GM21786 (cell line): ENCODE measurements around the gene IRF9.

Source experiments
- ATAC-seq: cut with Tn5 transposase; IDR thresholded peaks from one replicate; pipeline ENCODE4 v1.9.1; 2021; ENCODE audit not compliant: unreplicated experiment

Gene IRF9, protein sequence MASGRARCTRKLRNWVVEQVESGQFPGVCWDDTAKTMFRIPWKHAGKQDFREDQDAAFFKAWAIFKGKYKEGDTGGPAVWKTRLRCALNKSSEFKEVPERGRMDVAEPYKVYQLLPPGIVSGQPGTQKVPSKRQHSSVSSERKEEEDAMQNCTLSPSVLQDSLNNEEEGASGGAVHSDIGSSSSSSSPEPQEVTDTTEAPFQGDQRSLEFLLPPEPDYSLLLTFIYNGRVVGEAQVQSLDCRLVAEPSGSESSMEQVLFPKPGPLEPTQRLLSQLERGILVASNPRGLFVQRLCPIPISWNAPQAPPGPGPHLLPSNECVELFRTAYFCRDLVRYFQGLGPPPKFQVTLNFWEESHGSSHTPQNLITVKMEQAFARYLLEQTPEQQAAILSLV

DNA sequence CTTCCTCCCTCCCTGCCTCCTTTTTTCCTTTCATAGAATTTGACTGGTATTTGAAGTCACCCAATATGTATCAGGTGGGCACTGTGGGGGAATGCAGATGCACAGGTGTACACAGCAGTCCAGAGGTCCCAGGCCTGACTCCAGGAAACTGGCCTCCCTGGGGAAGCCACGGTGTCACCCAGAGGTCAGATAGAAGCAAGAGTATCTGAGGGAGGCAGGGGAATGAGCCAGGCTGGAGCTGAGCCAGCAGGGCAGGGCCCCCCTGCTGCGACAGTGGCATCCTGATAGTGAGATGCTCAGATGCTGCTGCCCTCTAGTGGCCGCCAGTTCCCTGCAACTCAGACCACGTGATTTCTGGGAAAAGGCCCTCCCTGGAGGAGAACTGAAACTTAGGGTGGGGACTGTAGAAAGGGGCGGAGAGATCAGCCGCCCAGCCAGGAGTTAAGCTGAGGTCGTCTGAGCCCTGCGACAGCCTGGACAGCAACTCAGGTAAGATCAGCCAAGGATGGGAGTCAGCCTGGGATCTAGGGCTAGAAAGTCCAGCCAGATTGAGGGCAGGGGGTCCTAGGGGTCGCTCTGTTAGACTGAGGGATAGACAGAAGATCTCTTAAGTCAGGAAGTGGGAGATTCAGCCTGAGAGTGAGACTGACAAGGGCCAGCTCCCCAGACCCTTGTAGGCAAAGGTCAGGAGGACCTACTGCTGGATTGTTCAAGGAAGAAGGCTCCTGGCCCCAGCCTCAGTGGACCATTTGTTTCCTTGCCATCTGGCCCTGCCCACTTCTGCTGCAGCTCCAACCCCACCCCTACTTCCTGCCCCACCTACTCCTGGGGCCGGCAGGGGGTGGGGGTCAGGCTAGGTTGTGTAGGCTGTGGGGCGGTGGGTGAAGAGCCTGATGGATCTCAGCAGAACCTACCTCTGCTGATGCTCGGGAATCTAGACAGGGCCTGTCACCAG is at the start of gene IRF9:
TSS of gene IRF9 (plus strand) at position 416 of the 955 bp plus-strand sequence. CDS start 880 bp downstream, outside the sequence.
- ATAC-seq, result peak; percentile 84

DNA sequence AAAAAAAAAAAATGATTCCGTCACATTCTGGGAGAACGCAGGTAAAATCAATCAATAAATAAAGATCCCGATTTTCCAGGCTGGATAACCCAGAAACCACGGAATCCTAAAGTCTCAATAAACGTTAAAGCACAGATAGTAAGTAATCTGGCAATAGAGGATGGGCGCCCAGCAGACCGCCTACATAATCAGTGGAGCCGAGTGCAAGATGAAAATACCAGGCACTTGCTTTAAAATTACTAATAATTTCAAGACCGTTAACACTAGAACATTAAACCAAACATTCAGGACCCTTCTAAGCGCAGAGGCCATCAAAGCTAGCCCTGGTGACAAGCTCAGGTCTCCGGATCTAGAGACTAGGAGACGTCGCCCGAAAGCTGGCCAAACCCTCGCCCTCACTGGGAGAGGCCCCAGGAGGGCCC is 47.7 kb upstream of the IRF9 start:
- ATAC-seq, result no peak

DNA sequence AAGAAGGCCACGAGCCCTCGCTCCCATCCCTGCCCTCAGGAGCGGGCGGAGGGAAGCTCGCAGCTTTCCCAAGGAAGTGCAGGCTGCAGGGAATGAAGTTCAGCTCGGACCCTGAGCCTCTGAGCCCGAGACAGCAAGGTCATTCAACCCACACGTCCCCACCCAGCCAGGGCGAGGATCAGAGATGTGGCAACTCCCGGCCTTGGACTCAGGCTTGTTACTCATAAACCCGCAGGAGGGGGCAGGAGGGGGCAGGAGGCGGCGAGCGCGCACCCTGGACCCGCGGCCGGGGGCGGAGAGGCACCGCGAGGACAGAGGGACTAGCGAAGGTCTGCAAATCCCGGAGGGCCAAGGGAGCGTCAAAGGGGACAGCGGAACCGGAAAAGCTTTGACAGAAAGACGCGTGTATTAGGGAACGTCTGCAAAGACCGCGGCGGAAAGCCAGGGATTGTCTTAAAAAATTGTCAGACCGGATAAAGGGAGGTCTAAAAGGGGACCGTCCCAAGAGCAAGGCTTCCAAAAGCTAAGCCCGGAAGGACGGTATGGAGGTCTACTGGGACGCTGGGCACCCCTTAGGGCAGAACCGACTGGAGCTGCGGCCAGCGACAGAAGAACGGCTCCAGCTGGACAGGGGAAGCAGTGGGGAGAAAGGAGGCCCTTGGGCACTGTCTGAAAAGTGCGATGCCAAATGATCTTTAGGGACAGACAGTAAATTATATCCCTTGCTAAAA is 47.1 kb upstream of the IRF9 start:
- peak; percentile 28 for ATAC-seq

DNA sequence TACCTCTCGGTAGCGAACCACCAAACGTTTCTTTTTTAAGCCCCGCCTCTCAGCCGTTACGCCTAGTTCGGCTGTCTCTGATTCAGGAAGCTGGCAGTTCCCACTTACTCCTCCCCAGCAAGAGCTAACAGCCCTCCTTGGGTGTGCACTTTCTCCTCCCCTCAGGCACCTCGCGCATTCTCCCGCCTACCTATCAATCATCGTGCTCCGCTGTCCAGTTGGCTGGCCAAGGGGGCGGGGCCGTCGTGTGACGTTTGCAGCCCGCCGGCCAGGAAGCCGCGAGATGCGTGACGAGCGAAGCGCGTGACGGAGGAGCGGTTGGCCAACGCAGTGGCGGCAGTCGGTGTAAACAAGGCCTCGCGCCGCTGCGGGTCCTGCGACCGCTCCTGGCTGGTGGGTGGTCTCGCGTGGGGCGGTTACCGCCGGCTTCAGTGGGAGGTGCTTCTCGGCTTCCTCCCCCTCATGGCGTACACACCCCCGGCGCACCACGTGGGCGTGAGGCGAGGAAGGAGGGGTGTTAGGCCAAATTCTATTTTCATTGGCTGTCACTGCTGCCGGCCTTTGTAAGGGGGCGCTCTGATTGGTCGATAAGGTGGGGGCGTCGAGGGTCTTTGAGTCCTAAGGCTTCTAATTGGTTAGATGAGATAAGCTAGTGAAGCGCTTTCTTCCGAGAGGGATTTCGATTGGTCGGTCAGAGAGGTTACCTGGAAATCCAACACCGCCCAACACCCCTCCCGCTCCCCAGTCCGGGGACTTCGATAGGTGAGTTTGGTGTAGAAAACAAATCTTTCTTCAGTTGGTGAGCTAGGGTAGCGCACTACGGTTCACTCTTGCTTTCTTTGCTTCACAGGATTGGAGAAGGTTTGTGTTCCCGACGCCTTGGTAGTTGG is 46.3 kb upstream of the IRF9 start, which contains the start of the genes DCAF11 and NRL:
TSS of gene DCAF11 (plus strand) at position 246 of the 890 bp plus-strand sequence. CDS start 818 bp downstream, outside the sequence.
TSS of gene NRL (minus strand) at position 418 of the 890 bp plus-strand sequence. CDS start 32,101 bp downstream, outside the sequence.
- peak; percentile 87 for ATAC-seq

DNA sequence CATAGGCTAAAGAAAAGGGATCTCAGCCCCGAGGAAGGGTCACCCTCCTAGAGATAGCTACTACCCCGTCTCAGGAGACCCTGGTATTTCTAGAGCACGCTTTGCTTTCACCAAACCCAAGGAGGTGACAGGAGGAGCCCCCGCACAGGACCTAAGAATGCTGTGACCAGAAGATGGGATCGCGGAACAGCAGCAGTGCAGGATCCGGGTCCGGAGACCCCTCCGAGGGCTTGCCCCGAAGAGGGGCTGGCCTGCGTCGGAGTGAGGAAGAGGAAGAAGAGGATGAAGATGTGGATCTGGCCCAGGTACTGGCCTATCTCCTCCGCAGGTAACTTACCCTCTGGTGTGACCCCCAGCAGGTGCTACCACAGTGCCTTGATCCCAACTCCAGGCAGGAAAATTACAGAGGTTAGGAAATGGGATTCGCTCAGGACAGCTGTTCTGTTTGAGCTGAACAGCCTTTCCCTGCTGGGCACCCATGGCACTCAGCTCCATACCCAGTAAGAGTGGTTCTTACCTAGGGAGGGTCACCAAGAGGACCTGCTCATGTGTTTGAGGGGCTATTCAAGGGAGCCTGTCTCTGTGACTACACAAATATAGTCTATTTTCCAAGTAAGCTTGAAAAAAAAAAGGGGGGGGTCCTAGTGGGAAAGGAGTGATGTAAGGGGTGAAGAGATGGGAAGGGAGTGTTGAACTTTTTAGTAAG is 45.5 kb upstream of the IRF9 start:
- no peak for ATAC-seq

DNA sequence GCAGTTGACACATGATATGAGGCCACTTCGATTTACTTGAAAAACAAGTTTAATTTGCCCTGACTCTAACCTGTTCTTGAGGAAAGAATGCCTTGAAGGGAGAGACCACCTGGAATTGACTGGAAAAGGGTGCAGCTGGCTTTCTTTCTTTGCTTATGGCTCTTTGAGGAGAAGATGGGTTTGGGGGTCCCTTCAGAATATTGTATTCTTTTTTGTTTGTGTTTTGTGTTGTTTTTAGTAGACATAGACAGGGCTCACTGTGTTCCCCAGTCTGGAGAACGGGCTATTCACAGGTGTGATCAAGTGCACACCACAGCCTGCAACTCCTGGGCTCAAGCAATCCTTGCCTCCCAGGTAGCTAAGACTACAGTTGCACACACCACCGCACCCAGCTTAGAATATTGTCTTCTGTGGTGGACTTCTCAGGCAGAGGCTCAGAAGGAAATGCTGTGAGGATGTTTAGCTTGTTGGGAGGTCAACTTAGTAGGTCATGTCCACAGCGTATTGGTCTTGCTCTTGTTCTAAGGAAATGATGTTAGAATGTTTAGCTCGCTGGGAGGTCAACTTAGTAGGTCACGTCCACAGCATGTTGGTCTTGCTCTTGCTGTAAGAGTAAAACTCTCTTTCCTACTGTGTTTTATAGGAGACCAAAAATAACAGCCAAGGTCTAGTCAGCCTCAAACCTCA is 44.8 kb upstream of the IRF9 start:
- no peak for ATAC-seq

DNA sequence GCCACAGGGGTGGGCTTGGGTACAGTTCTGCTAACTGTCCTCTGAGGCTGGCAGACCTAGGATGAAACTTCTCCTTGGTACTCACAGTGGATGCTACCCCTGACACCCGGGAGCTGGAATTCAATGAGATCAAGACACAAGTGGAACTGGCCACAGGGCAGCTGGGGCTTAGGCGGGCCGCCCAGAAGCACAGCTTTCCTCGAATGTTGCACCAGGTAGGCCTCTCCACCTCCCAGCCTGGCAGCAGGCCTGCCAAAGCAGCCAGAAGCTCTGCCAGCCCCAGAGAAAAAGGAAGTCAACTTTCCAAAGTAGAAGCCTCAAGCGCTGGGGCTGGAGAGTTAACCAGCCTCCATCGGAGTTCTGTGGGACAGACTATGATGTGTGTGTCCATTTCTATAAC is 43.9 kb upstream of the IRF9 start:
- no peak for ATAC-seq

DNA sequence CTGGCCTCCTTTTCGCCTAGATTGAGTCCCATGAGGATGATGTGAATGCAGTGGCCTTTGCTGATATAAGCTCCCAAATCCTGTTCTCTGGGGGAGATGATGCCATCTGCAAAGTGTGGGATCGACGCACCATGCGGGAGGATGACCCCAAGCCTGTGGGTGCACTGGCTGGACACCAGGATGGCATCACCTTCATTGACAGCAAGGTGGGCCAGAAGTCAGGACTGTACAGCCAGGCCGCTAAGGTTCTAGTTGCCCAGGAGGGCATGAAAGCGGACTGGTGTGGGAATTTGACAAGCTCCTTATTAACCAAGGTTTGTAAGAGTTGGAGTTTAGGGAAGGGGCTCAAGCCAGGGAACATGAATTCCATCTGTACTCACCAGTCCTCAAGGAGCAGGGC is 41.4 kb upstream of the IRF9 start:
- ATAC-seq, result no peak

DNA sequence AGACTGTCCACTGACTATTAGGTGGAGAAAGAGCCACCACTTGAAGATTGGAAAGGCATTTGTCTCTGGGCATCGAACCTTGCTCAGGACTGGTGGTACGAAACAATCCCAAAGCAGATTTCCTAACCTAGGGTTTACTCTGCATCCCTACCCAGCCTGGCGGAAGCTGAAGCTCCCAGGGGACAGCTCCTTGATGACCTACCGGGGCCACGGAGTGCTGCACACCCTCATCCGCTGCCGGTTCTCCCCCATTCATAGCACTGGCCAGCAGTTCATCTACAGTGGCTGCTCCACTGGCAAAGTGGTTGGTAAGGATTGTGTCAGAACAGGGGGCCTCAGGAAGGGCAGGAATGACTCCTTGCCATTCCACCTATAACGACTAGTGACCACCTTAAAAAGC is 39.9 kb upstream of the IRF9 start:
- ATAC-seq, result no peak

DNA sequence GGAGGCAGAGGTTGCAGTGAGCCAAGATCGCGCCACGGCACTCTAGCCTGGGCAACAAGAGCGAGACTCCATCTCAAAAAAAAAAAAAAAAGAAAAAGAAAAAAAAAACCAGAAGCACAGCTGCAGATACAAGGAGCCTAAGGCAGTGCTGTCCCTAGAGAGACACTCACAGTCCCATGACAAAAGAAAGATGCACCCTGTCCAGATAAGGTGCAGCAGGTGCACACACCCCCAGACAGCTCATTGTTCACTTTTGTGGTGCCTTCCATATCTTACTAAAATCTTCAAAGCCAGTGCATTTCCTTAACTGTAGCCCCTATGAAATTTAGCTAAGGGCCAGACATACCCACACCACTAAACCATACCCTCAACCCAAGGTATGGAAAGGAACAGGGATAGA is 38.6 kb upstream of the IRF9 start:
- no peak for ATAC-seq

DNA sequence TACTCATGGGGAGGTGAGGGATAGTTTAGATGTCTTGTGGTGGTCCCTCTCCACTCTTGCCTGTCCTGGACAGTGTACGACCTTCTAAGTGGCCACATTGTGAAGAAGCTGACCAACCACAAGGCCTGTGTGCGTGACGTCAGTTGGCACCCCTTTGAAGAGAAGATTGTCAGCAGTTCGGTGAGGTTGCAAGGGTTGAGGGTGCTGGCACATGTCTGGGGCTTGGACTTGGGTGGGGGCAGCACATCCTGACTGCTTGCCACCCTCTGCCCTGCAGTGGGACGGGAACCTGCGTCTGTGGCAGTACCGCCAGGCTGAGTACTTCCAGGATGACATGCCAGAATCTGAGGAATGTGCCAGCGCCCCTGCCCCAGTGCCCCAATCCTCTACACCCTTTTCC is 38.2 kb upstream of the IRF9 start:
- no peak for ATAC-seq

DNA sequence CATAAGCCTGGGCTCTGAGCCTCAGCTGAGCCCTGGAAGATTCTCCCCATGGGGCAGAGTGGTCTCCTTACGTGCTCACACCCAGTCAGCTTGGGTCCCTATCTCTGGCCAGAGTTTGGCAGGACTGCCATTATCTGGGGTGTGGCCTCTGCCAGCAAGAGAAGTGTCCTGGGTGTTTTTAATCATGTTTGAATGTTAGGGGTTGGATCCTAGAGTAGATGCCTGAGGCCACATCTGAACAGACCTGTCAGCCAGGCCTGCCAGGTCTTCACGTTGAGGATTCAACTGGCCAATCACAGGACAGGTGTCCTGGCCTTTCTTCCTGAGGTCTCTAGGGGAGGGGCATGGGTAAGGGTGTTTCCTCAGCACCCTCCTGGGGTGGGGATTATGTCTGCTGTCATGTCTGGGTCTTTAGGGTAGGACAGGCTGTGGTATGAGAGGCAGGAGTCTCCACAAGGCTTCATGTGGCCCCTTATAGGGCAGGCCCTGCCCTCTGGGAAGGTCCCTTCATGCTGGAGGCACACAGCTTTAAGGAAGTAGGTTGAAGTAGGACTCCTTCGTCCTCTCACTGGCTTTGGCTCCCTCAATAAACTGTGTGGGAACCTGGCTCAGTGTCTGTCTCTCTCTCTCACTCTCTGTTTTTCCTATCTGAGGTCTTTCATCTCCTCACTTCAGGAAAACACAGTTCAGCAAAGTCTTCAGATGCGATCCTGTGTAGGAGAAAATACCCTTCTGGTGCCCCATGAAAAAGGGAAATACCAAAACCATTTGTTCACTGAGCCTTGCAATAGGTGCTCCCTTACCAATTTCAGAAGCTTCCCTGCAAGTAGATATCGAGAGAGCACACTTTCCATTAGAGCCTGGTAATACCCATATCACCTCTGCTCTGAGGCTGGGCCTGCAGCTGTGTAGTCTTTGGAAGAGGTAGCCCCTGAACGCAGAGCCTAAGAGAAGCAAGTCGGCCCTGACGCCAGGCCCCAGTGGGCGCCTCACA is 37.3 kb upstream of the IRF9 start:
- peak; percentile 66 for ATAC-seq

DNA sequence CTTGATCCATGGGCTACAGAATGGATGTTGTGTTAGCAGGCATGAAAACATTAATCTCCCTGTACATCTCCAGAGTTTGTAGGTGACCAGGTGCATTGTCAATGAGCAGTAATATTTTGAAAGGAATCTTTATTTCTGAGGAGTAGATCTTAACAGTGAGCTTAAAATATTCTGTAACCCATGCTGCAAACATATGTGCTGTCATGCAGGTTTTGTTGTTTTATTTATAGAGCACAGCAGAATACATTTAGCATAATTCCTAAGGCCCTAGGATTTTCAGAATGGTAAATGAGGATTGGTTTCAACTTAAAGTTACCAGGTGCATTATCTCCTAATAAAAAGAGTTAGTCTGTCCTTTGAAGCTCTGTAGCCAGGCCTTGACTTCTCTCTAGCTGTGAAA is 34.1 kb upstream of the IRF9 start:
- ATAC-seq, result no peak

DNA sequence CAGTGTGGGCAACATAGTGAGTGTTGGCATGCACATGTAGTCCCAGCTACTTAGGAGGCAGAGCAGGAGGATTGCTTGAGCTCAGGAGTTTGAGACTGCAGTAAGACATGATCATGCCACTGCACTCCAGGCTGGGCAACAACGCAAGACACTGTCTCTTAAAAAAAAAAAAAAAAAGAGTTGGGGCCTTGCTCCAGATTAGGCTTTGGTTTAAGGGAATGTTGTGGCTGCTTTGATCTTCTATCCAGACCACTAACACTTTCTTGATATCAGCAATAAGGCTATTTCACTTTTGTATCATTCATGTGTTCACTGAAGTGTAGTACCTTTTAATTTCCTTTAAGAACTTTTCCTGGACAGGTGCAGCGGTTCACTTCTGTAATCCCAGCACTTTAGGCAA is 33.4 kb upstream of the IRF9 start:
- no peak for ATAC-seq

DNA sequence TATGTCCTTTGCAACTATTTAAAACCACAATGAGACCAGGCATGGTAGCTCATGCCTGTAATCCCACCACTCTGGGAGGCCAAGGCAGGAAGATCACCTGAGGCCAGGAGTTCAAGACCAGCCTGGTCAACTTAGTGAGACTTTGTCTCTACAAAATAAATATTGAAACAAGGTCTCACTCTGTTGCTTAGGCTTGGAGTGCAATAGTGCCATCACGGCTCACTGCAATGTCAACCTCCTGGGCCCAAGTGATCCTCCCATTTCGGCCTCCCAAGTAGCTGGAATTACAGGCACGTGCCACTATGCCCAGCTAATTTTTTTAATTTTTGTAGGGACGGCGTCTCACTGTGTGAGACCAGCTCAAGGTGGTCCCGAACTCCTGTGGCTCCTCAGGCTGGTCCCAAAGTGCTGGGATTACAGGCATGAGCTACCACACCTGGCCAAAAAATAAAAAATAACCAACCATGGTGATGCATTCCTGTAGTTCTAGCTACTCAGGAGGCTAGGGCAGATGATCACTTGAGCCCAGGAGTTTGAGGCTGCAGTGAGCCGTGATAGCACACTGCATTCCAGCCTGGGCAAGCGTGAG is 31.6 kb upstream of the IRF9 start:
- ATAC-seq, result no peak

DNA sequence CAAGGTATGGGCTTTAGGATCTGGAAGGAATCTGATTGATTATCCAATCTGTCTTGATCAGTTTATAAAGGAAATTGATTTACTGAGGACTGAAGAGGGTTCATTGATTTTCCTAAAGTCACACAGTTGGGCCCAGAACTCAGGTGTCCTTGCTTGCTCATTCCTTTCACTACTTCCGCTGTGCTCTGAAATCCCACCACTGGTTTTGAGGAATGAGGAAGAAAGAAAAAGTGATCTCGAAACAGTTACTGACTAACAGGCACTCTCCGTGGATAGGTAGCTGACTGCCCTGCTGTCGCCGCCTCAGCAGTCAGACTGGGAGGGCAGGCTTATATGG is 30.7 kb upstream of the IRF9 start, which contains the start of gene FITM1:
TSS of gene FITM1 (plus strand) at position 280 of the 337 bp plus-strand sequence. CDS start 905 bp downstream, outside the sequence.
- ATAC-seq, result no peak
